Left colon (tissue), 2 donors: ENCODE results near the gene CFAP300. TPM values are rescaled to one million over a fixed set of nuclear protein-coding genes. Genes with fewer than 3 reads are reported as not detected.
A peak's percentile ranks its signal among the peaks of the same experiment; 100 is the strongest.

Experiments
- ATAC-seq: fragments of 200-7000 bp; cut with Tn5 transposase; one replicate; pipeline ENCODE4 v1.9.1; 2020; ENCODE audit warnings: mild to moderate bottlenecking, moderate library complexity
- DNase-seq, 2 donors: peaks; one replicate each; pipeline ENCODE4 v3.0.0-alpha.2; 2020
- intact Hi-C, 2 donors: fragments of 100-400 bp; cut with DNase I in 1 of 2; cut with micrococcal nuclease in 1 of 2; formaldehyde crosslinking; loops; one replicate each; pipeline versions ENCODE4 v1.11.2 to v1.14.0; 2022; cut with DNase I, micrococcal nuclease
- long read RNA-seq: library from polyadenylated mRNA; unstranded; transcript quantifications from one replicate; pipeline ENCODE4 v2.0.0, GENCODE V29; 2021
- total RNA-seq, 2 donors: library from RNA; stranded (reverse); fragmentation: NEBNext Ultra II Directional; extraction: Animal tissue kit (Norgen Biotek cat#: 25700); gene quantifications; one replicate each; pipeline ENCODE4 v1.2.1, GENCODE V29; 2021
- donor health status: DM: no; HTN: no; CAD: no.
- donor health status: DM: yes; HTN: yes; CAD: no.

The CFAP300 gene
- total RNA-seq = under 1 TPM in 1 of 2 donors, not detected in 1; 0.50 TPM
- long read RNA-seq = 0 reads

GRCh38 chr11:102047305-102047924 lies at the start of gene CFAP300:
Gene CFAP300, plus strand, starts transcription at chr11:102047437. Its CDS starts 34 bp downstream, at chr11:102047471.
- intact Hi-C loops = no loop called here
- DNase-seq = peak; percentile 81 to 87
- ATAC-seq = peak; percentile 98

- no peak for ATAC-seq
- intact Hi-C loops = no loop called here
- DNase-seq = no peak
Measured at GRCh38 chr11:102001657-102002338, 45.4 kb upstream of the CFAP300 start.

- DNase-seq (no peak), ATAC-seq (no peak)
- intact Hi-C loops = no loop called here
Measured at GRCh38 chr11:102004220-102004619, 43.0 kb upstream of the CFAP300 start.

GRCh38 chr11:102005306-102005705 lies 41.9 kb upstream of the CFAP300 start:
- no peak for ATAC-seq
- peak in 1 of 2 donors; percentile 14 for DNase-seq
- intact Hi-C loops = loop anchor here in 1 of 2 donors (5.0 kb wide), 1 partner anchor 143 kb away; no protein-coding TSS in a partner anchor

- intact Hi-C loops = loop anchor here in 1 of 2 donors (5.0 kb wide), 1 partner anchor 145 kb away; no protein-coding TSS in a partner anchor
- ATAC-seq (peak; percentile 31), DNase-seq (no peak)
Measured at GRCh38 chr11:102006835-102007566, 40.2 kb upstream of the CFAP300 start.

- DNase-seq (peak; percentile 37 to 72), ATAC-seq (peak; percentile 92)
- intact Hi-C loops = loop anchor here in 1 of 2 donors (5.0 kb wide), 1 partner anchor 146 kb away; no protein-coding TSS in a partner anchor
Measured at GRCh38 chr11:102007567-102008437, 39.4 kb upstream of the CFAP300 start.

GRCh38 chr11:102010776-102011494 lies 36.3 kb upstream of the CFAP300 start:
- DNase-seq (peak; percentile 67 to 75), ATAC-seq (peak; percentile 81)
- intact Hi-C loops = no loop called here

GRCh38 chr11:102012946-102013345 lies 34.3 kb upstream of the CFAP300 start:
- no peak for ATAC-seq
- intact Hi-C loops = no loop called here
- no peak for DNase-seq

GRCh38 chr11:102014756-102015155 lies 32.5 kb upstream of the CFAP300 start:
- ATAC-seq (no peak), DNase-seq (no peak)
- intact Hi-C loops = no loop called here

- ATAC-seq (no peak), DNase-seq (no peak)
- intact Hi-C loops = no loop called here
Measured at GRCh38 chr11:102017026-102017425, 30.2 kb upstream of the CFAP300 start.

- intact Hi-C loops = no loop called here
- no peak for DNase-seq
- ATAC-seq = peak; percentile 70
Measured at GRCh38 chr11:102026217-102026616, 21.0 kb upstream of the CFAP300 start.

GRCh38 chr11:102026959-102027358 lies 20.3 kb upstream of the CFAP300 start:
- ATAC-seq (peak; percentile 24), DNase-seq (no peak)
- intact Hi-C loops = no loop called here

- DNase-seq = no peak
- no peak for ATAC-seq
- intact Hi-C loops = no loop called here
Measured at GRCh38 chr11:102036757-102037156, 10.5 kb upstream of the CFAP300 start.

GRCh38 chr11:102046841-102047240 lies 396 bp upstream of the CFAP300 start:
- no peak for ATAC-seq
- DNase-seq = no peak
- intact Hi-C loops = no loop called here

- no peak for ATAC-seq
- intact Hi-C loops = no loop called here
- DNase-seq = no peak
Measured at GRCh38 chr11:102050927-102051575, 3.8 kb downstream of the CFAP300 start.

GRCh38 chr11:102061276-102061675 lies 14.0 kb downstream of the CFAP300 start:
- ATAC-seq (peak; percentile 51), DNase-seq (no peak)
- intact Hi-C loops = no loop called here

- intact Hi-C loops = no loop called here
- DNase-seq (no peak), ATAC-seq (no peak)
Measured at GRCh38 chr11:102062106-102062505, 14.9 kb downstream of the CFAP300 start.

GRCh38 chr11:102064316-102064715 lies 17.1 kb downstream of the CFAP300 start:
- no peak for ATAC-seq
- DNase-seq = no peak
- intact Hi-C loops = no loop called here
